Tibial artery (tissue), 4 donors: ENCODE results near the gene IL1RAP.

ENCODE experiments used
- DNase-seq, 2 donors: peaks; one replicate each; pipeline ENCODE4 v3.0.0-alpha.2; 2019
- H3K27ac ChIP-seq, 2 donors: fragments of 200-600 bp; sonication (generic) in 1 of 2; 1 replicate in 1 of 2; 2 replicates in 1 of 2; pipeline ENCODE4 v1.5.1; 2018 to 2019; ENCODE audit warnings: mild to moderate bottlenecking in 1 of 2
- H3K27me3 ChIP-seq, 2 donors: fragments of 200-600 bp; sonication (generic) in 1 of 2; one replicate each; pipeline versions ENCODE4 v1.5.1 to v1.6.0; 2016 to 2019
- H3K36me3 ChIP-seq, 3 donors: fragments of 200-600 bp; sonication (generic) in 2 of 3; one replicate each; pipeline ENCODE4 v1.5.1; 2016 to 2019; ENCODE audit warnings: mild to moderate bottlenecking in 2 of 3
- H3K4me1 ChIP-seq, 4 donors: fragments of 200-600 bp; sonication (generic) in 2 of 4; 1 replicate in 3 of 4; 2 replicates in 1 of 4; pipeline ENCODE4 v1.5.1; 2016 to 2019
- H3K4me3 ChIP-seq, 2 donors: fragments of 200-600 bp; sonication (generic) in 1 of 2; 1 replicate in 1 of 2; 2 replicates in 1 of 2; pipeline ENCODE4 v1.5.1; 2018 to 2019; ENCODE audit warnings: mild to moderate bottlenecking in 2 of 2
- H3K9me3 ChIP-seq, 3 donors: fragments of 200-600 bp; sonication (generic) in 1 of 3; one replicate each; pipeline ENCODE4 v1.5.1; 2016 to 2019
- CTCF ChIP-seq, 2 experiments: fragments of 200-600 bp in 1 of 2; fragments of 450-650 bp in 1 of 2; IDR thresholded peaks; one replicate each; pipeline ENCODE4 v1.5.1; 2017 to 2019; ENCODE audit warnings: antibody characterized with exemption in 2 of 2, mild to moderate bottlenecking in 1 of 2, moderate library complexity in 1 of 2
- intact Hi-C: fragments of 100-400 bp; cut with DNase I; formaldehyde crosslinking; loops from one replicate; pipeline ENCODE4 v1.15.0; 2023; ENCODE audit warnings: low total_unique reads

Gene IL1RAP

GRCh38 chr3:190701096-190701532, 187.2 kb downstream of the IL1RAP start:
- H3K27me3 ChIP-seq = peaks cover 0 to 3% of the 10 kb centered on the region in 2 donors
- H3K9me3 ChIP-seq = no peaks in the 10 kb centered on the region
- H3K27ac ChIP-seq = no peak overlapping the region
- H3K4me3 ChIP-seq = no peak overlapping the region
- no peaks in the 10 kb centered on the region for H3K4me1 ChIP-seq
- peak in 1 of 2 experiments; percentile 12 for TF ChIP-seq CTCF (IDR thresholded peaks at IDR 0.05)
- DNase-seq = no peak
- no peaks in the 10 kb centered on the region for H3K36me3 ChIP-seq
- intact Hi-C loops = no loop called here

- DNase-seq = no peak
- H3K4me1 ChIP-seq = no peaks in the 10 kb centered on the region
- H3K4me3 ChIP-seq = no peak overlapping the region
- intact Hi-C loops = no loop called here
- H3K36me3 ChIP-seq = no peaks in the 10 kb centered on the region
- no peaks in the 10 kb centered on the region for H3K27me3 ChIP-seq
- H3K9me3 ChIP-seq = no peaks in the 10 kb centered on the region
- no peak overlapping the region for H3K27ac ChIP-seq
- TF ChIP-seq CTCF (IDR thresholded peaks at IDR 0.05) = no peak
Observed at GRCh38 chr3:190706582-190706981, 192.7 kb downstream of the IL1RAP start.
